GM18519 (cell line): ENCODE results near the gene TVP23A.
A peak's percentile ranks its signal among the peaks of the same experiment; 100 is the strongest.
"Not testable (repeated sequence)": the region's sequence is repeated elsewhere in the genome, so short reads cannot be mapped to it uniquely, and the experiment has no call there.

Experiments used
- ATAC-seq: cut with Tn5 transposase; IDR thresholded peaks from one replicate; pipeline ENCODE4 v1.9.1; 2021; ENCODE audit warnings: mild to moderate bottlenecking, moderate library complexity; ENCODE audit not compliant: unreplicated experiment, low FRiP score

Gene TVP23A

GRCh38 chr16:10752843-10753523, 65.6 kb downstream of the TVP23A start:
- ATAC-seq = no peak

- ATAC-seq = no peak
These were observed 67.3 kb downstream of the TVP23A start for GRCh38 chr16:10751291-10751697.

GRCh38 chr16:10750793-10751192, 67.8 kb downstream of the TVP23A start:
- no peak for ATAC-seq

- no peak for ATAC-seq
These were observed 72.8 kb downstream of the TVP23A start for GRCh38 chr16:10745841-10746240.

GRCh38 chr16:10744370-10745030, 74.1 kb downstream of the TVP23A start:
- no peak for ATAC-seq

GRCh38 chr16:10743610-10744369, 74.8 kb downstream of the TVP23A start, which contains the start of gene NUBP1:
Gene NUBP1 (plus strand): TSS chr16:10743842. CDS start chr16:10743864, 22 bp downstream.
- ATAC-seq = peak; percentile 41

GRCh38 chr16:10743227-10743609, 75.4 kb downstream of the TVP23A start:
- ATAC-seq = no peak

- ATAC-seq = no peak
These were observed 76.8 kb downstream of the TVP23A start for GRCh38 chr16:10741844-10742243.

GRCh38 chr16:10741249-10741648, 77.3 kb downstream of the TVP23A start:
- not testable (repeated sequence) for ATAC-seq

- ATAC-seq = no peak
These were observed 77.8 kb downstream of the TVP23A start for GRCh38 chr16:10740845-10741208.

- ATAC-seq = no peak
These were observed 78.4 kb downstream of the TVP23A start for GRCh38 chr16:10740000-10740844.

- peak; percentile 41 for ATAC-seq
These were observed 80.1 kb downstream of the TVP23A start for GRCh38 chr16:10738231-10739077.

- no peak for ATAC-seq
These were observed 81.4 kb downstream of the TVP23A start for GRCh38 chr16:10737068-10737625.

- ATAC-seq = no peak
These were observed 86.8 kb downstream of the TVP23A start for GRCh38 chr16:10731790-10732189.

GRCh38 chr16:10729104-10730048, 89.2 kb downstream of the TVP23A start:
- no peak for ATAC-seq

- no peak for ATAC-seq
These were observed 90.3 kb downstream of the TVP23A start for GRCh38 chr16:10728003-10728887.
